Left cardiac atrium (tissue), 4 donors: ENCODE measurements around the gene PRDM16. TPM values are rescaled to one million over a fixed set of nuclear protein-coding genes. Genes with fewer than 3 reads are reported as not detected.
A peak's percentile ranks its signal among the peaks of the same experiment; 100 is the strongest.
"Not testable (repeated sequence)": the region's sequence is repeated elsewhere in the genome, so short reads cannot be mapped to it uniquely, and the experiment has no call there.

ENCODE experiments used
- ATAC-seq, 2 donors: fragments of 200-7000 bp; cut with Tn5 transposase; one replicate each; pipeline ENCODE4 v1.9.1; 2020; ENCODE audit warnings: mild to moderate bottlenecking in 2 of 2, moderate library complexity in 2 of 2
- DNase-seq: peaks from one replicate; pipeline ENCODE4 v3.0.0-alpha.2; 2020
- intact Hi-C, 2 donors: fragments of 100-400 bp; cut with DNase I; formaldehyde crosslinking; loops; one replicate each; pipeline versions ENCODE4 v1.14.1 to v1.15.1; 2022 to 2023
- total RNA-seq, 2 donors: library from RNA; stranded (reverse); fragmentation: NEBNext Ultra II Directional; extraction: Animal tissue kit (Norgen Biotek cat#: 25700); gene quantifications; one replicate each; pipeline ENCODE4 v1.2.1, GENCODE V29; 2021
- donor health status: DM: no; HTN: yes; CAD: no.
- donor health status: DM: no; HTN: yes; CAD: no; lungs with severe emphysema.
- donor health status: DM: yes; HTN: yes; CAD: no.
- donor health status: Dilated cardiomyopathy.

Gene PRDM16
- total RNA-seq, 2 donors from 2014 or later: 0.99 to 1.2 TPM

- intact Hi-C loops: loop anchor here in 1 of 2 donors (10.0 kb wide), 2 partner anchors 210 to 270 kb away; no protein-coding TSS in a partner anchor
- ATAC-seq (no peak), DNase-seq (no peak)
Observed at GRCh38 chr1:3284691-3285090, 215.7 kb downstream of the PRDM16 start.

DNA sequence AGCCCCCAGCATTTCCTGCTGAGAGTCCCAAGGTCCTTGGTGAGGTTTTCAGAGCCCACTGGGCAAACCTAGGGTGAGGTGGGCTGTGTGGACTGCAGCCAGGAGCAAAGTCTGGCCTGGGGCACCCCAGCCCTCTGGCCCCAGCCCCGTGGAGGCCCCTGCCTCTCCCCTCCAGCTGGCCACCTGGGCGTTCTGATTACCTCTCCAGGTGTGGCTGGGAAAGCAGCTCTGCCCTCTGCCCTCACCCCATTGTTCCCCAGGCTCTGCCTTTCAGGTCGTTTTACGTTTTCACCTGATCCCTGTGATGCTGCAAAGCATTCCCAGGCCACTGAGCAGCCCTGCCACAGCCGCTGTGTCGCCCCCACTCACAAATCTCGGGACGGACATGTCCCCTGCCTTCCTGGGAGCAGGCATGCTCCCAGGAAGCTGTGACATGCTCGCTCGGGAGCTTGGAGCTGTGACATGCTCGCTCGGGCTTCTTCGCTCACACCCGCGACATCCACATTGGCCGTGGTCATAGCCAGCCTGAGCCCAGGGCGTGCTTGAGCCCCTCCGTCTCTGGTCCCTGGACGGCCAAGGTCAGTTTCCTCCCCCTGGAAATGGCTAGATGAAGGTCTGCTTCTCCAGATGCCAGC, 216.2 kb downstream of the PRDM16 start:
- intact Hi-C loops: loop anchor here in 1 of 2 donors (10.0 kb wide), 2 partner anchors 210 to 270 kb away; no protein-coding TSS in a partner anchor
- DNase-seq: no peak
- ATAC-seq: no peak

DNA sequence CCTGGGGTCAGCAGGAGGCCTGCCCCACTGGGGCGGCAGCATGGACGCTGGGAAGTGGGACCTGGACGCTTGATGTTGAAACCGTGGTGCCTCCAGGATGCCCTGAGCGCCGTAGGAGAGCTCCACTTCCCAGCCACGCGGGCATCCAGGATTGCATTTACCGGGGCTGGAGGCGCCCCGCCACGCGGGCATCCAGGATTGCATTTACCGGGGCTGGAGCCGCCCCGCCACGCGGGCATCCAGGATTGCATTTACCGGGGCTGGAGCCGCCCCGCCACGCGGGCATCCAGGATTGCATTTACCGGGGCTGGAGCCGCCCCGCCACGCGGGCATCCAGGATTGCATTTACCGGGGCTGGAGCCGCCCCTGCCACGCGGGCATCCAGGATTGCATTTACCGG, 218.1 kb downstream of the PRDM16 start:
- intact Hi-C loops: loop anchor here in 1 of 2 donors (10.0 kb wide), 2 partner anchors 212 to 272 kb away; no protein-coding TSS in a partner anchor
- DNase-seq, ATAC-seq: not testable (repeated sequence)

- intact Hi-C loops: loop anchor here in 1 of 2 donors (10.0 kb wide), 2 partner anchors 213 to 273 kb away; no protein-coding TSS in a partner anchor
- DNase-seq (no peak), ATAC-seq (no peak)
Observed at GRCh38 chr1:3287656-3288160, 218.7 kb downstream of the PRDM16 start.

DNA sequence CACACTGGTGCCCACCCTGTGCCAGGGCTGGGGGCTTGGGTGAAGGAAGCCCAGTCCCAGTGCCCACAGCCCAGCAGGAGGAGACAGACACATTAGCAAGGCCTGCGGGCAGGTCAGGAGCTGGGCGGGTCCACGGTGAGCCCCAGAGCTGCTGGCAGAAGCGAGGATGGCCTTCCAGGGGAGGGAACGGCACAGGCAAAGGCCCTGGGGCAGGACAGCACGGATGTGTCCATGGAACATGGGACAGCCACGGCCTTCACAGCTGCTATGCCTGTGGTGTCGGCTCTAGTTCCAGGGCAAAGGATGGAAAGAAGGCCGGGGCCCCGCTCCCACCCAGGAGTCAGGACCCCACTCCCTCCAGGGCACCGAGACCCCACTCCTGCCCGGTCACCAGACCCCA, 220.5 kb downstream of the PRDM16 start:
- DNase-seq (no peak), ATAC-seq (no peak)
- intact Hi-C loops: loop anchor here in 1 of 2 donors (10.0 kb wide), 2 partner anchors 215 to 275 kb away; no protein-coding TSS in a partner anchor

DNA sequence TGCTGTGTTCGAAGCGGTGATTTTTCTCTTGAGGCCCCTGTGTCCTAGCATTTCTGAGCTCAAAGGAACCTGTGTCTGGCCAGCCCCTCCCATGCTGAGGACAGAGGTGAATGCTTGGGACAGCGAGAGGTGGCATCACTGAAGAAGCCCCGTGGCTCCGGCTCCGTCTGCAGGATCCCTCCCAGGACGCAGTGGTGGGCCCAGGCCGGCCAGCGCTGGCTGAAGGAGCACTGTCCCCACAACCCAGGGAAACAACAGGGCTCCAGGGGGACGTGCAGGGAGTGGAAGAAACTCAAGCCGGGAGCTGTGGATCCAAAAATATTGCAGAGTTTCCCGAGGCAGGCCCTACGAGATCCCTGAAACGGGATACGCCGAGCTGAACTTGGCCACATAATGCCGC, 221.4 kb downstream of the PRDM16 start:
- DNase-seq (no peak), ATAC-seq (no peak)
- intact Hi-C loops: no loop called here

DNA sequence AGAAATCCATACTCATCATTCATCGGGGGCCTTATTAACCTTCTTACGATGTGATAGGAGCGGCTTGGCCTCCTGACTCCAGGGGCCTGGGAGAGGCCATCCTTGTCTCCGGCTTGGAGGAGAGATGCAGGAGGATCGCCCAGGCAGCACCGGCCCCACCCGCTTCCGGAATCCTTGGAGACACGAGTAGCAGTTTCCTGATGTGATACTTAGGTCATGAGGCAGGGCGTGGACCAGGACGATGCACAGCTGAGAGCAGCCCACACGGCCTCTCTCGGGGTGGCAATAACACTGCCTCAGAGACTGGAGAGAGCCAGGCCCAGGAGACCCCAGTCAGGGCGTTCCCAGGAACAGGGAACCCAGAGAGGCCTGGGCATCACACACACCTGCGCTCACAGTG, 221.9 kb downstream of the PRDM16 start:
- ATAC-seq (no peak), DNase-seq (no peak)
- intact Hi-C loops: no loop called here

- ATAC-seq (peak; percentile 40 to 55), DNase-seq (no peak)
- intact Hi-C loops: no loop called here
Observed at GRCh38 chr1:3292051-3292722, 223.2 kb downstream of the PRDM16 start.

- ATAC-seq (no peak), DNase-seq (no peak)
- intact Hi-C loops: no loop called here
Observed at GRCh38 chr1:3292868-3293562, 224.0 kb downstream of the PRDM16 start.

DNA sequence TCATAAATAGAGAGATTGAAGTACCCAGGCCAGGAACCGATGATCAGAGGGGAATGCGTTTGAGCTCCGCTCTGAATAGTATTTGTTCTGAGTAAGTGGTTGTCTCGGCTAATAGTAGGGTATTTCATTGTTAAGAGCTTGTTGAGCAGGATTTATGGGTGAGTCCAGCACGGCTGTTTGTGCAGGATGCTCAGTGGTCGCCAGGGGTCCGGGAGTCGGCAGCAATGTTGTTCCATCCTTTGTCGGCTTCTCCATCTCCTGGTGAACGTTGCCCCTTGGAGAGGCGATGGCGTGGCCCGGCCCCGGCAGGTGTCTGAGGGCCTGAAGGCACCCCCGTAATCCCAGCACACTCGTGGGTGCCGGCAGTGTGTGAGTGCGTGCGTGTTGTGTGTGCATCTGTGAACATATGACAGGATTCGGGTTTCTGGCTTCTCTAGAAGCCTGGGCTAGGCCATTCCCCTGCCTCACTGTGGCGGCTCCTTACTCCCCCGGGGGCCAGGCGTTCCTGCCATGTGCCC, 224.6 kb downstream of the PRDM16 start:
- intact Hi-C loops: no loop called here
- ATAC-seq (no peak), DNase-seq (no peak)

DNA sequence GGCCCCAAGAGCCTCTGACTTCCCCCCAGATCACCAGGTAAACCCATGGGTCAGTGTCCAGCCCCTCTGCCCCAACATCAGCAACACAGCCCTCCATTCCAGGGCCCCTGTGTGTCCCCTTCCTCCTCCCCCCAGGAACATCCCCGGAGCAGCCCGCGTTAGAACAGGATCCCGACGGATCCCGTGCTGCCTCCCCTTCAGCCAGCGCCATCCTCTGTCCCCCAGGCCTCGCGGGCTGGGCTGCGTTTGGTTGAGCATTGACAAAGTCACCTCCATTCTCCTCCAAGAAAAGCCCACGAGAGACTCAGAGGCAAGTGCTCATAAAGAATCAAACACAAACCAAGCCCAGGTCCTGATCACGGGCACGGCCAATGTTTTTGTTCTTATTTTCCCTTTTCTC, 225.4 kb downstream of the PRDM16 start:
- intact Hi-C loops: no loop called here
- no peak for ATAC-seq
- DNase-seq: no peak

DNA sequence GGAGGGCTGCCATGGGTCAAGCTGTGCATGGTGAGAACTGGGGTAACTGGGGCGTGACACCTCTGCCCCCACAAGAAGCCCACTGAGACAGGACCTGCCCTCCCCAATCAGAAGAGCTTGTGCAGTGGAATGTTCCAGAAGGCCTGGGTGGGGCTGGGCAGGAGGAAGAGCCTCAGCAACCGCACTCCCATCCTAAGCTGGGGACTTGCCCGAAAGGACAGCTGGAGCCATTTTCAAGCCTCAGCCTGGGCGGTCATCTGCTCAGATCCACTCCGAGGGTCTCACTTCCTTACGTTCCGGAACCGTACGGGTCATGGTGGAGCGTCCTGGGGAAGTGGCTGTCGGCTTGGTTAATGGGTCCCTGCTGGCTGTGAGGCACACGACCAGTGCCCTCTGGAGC, 226.8 kb downstream of the PRDM16 start:
- DNase-seq: no peak

DNA sequence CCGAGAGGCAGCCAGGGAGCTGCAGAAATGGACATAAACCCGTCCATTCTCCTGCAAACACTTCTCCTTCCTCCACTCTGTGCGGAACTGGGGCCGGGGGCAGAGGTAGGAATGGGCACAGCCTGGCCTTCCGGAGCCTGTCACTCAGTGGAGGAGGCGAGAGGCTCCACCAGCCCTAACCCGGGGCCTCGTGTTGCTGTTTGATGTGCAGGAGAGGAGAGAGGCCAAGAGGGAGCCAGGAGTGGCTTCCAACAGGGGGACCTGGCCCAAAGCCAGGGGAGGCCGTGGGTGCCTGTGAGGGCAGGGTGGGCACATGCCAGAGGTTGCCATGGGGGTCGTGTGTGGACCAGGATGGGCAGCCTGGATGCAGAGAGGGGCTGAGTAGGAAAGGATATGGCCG, 227.3 kb downstream of the PRDM16 start:
- intact Hi-C loops: no loop called here
- no peak for DNase-seq

More for the DNA sequence above, 226.8 kb downstream of the PRDM16 start:
- no peak for ATAC-seq
- intact Hi-C loops: no loop called here

DNA sequence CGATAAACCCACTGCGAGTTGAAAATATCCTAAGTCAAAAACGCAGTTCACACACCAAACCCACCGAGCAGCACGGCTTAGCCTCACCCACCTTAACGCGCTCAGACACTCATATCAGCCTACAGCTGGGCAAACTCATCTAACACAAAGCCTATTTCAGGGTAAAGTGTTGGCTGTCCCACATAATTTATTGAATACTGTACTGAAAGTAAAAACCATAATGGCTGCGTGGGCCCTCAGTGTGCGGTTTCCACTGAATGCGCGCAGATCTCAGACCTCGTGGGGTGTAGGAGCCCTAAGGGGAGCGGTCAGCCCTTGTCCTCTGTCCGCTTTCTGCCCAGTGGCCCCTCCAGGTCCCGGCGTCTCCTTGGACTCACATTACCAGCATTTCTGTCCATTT, 227.8 kb downstream of the PRDM16 start:
- ATAC-seq (no peak), DNase-seq (no peak)
- intact Hi-C loops: no loop called here

More for the DNA sequence above, 227.3 kb downstream of the PRDM16 start:
- ATAC-seq: no peak

DNA sequence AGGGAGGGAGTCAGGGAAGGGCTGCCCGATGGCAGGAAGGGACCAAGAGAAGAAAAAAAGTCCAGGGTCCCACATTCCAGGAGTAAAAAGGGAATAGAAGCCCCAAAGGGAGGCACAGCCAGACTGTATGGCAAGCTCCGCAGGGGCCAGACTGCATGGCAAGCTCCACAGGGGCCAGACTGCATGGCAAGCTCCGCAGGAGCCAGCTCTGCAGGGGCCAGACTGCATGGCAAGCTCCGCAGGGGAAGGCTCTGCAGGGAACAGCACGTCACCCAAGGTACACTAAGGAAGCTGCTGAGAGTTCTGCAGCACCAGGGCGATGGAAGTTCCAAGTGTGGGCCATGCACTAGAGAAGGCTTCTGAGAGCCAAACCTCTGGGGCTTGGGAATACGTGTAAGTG, 228.8 kb downstream of the PRDM16 start:
- intact Hi-C loops: no loop called here
- DNase-seq: no peak
- no peak for ATAC-seq

DNA sequence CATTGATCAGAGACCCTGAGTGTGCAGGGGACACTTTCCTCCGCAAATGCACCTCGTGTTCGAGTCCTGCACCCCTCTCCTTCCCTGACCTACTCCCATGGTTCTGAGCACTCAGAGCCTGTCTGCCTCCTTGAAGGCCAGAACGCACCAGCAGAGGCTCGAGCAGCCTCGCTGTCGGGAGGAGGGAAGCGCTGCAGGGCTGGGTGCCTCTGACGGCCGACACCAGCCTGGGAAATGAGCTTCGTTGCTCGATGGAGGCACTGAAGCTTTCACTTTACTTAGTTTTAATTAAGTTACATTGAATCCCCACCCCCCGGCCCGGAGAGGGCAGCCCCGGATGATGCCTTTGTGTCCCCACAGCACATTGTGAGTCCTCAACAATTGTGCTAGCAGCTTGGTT, 229.2 kb downstream of the PRDM16 start:
- intact Hi-C loops: no loop called here
- ATAC-seq: no peak

GRCh38 chr1:3304246-3304645, 235.2 kb downstream of the PRDM16 start:
- ATAC-seq: no peak
- no peak for DNase-seq
- intact Hi-C loops: no loop called here

More for the DNA sequence above, 229.2 kb downstream of the PRDM16 start:
- no peak for DNase-seq

DNA sequence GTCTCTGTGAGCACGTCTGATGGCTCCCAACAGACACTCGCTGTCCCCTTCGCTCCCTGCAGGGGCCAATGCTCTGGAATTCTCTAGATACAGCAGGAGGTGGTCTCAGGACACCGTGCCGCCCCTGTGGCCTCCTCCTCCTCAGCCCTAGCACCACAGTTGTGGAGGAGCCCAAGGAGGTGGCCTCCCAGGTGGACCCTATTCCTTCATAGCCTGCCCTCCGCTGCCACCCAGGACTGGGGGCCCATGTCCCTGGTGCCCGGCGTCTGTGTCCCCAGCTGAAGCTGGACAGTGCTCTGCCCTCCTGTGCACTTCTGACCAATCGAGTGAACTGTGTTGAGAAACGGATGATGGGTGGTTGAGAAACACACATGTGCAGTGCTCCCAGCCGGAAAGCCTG, 235.7 kb downstream of the PRDM16 start:
- intact Hi-C loops: no loop called here
- no peak for ATAC-seq
- no peak for DNase-seq

GRCh38 chr1:3305156-3305555, 236.2 kb downstream of the PRDM16 start:
- intact Hi-C loops: no loop called here
- DNase-seq: no peak
- no peak for ATAC-seq
